Panc1 (cell line): Measurements from ENCODE around the gene ARSG. TPM values are rescaled to one million over a fixed set of nuclear protein-coding genes. Genes with fewer than 3 reads are reported as not detected.

Source experiments
- ATAC-seq: fragments of 200-7000 bp; cut with Tn5 transposase; 2 replicates; pipeline ENCODE4 v1.9.1; 2020; ENCODE audit warnings: mild to moderate bottlenecking, moderate library complexity
- BruUV-seq: library from RNA; stranded (reverse); fragments of 400-500 nt; replicated peaks from 2 replicates; lab custom pipeline; 2021; lab: Mats Ljungman, UMichigan
- CTCF ChIA-PET: fragments of 300-600 bp; sonication (Branson Sonifier 250); formaldehyde crosslinking; loops from one replicate; lab custom pipeline; 2022; ENCODE audit warnings: antibody characterized with exemption; lab: Charles Lee
- POLR2A ChIA-PET: fragments of 300-600 bp; sonication (Branson Sonifier 250); formaldehyde crosslinking; loops from one replicate; lab custom pipeline; 2022; ENCODE audit warnings: antibody characterized with exemption; lab: Charles Lee
- DNase-seq: peaks from one replicate; pipeline ENCODE4 v3.0.0-alpha.2; 2010; ENCODE audit warnings: low read depth, low spot score
- H3K27ac ChIP-seq: 2 replicates; pipeline ENCODE4 v1.5.1; 2011; ENCODE audit warnings: mild to moderate bottlenecking, low read length, inconsistent platforms
- H3K27me3 ChIP-seq: fragments of 200-500 bp; sonication (Bioruptor generic); 2 replicates; pipeline ENCODE4 v1.6.0; 2014; ENCODE audit warnings: low read length, inconsistent platforms; ENCODE audit not compliant: control insufficient read depth, insufficient read depth
- H3K36me3 ChIP-seq: fragments of 200-500 bp; sonication (Bioruptor generic); 2 replicates; pipeline ENCODE4 v1.5.1; 2014; ENCODE audit warnings: inconsistent platforms, mild to moderate bottlenecking, low read length, moderate library complexity; ENCODE audit not compliant: control insufficient read depth, insufficient read depth
- H3K4me1 ChIP-seq: 2 replicates; pipeline ENCODE4 v1.5.1; 2011; ENCODE audit warnings: inconsistent platforms, mild to moderate bottlenecking, low read length, moderate library complexity; ENCODE audit not compliant: control insufficient read depth, insufficient read depth
- H3K4me3 ChIP-seq, 2 experiments: 2 replicates each; pipeline ENCODE4 v1.5.1; 2011 to 2012; ENCODE audit warnings: low read depth in 2 of 2, low read length in 2 of 2, mild to moderate bottlenecking in 2 of 2, inconsistent platforms in 1 of 2, moderate library complexity in 1 of 2
- H3K9me3 ChIP-seq: fragments of 200-500 bp; sonication (Bioruptor generic); 2 replicates; pipeline ENCODE4 v1.5.1; 2014; ENCODE audit warnings: low read depth, mild to moderate bottlenecking, inconsistent platforms, low read length, moderate library complexity; ENCODE audit not compliant: control insufficient read depth, insufficient read depth
- POLR2AphosphoS5 ChIP-seq: IDR thresholded peaks from 2 replicates; pipeline ENCODE4 v1.6.1; 2012; ENCODE audit warnings: mild to moderate bottlenecking, low read depth, low read length, moderate library complexity
- SIN3A ChIP-seq: IDR thresholded peaks from 2 replicates; pipeline ENCODE4 v1.6.1; 2012; ENCODE audit warnings: low read depth, mild to moderate bottlenecking, low read length, moderate library complexity, borderline replicate concordance; ENCODE audit not compliant: insufficient read depth
- TCF7L2 ChIP-seq: IDR thresholded peaks from 2 replicates; pipeline ENCODE4 v1.6.1; 2011; ENCODE audit warnings: mild to moderate bottlenecking, low read depth, low read length, inconsistent platforms
- in situ Hi-C: cut with HindIII; loops from 2 replicates; pipeline ENCODE4 v1.10.0; 2016; ENCODE audit warnings: low sequenced_read_pairs, low pct_unique_long_range_greater_than_20kb
- intact Hi-C: fragments of 100-400 bp; cut with micrococcal nuclease; formaldehyde crosslinking; loops from one replicate; pipeline ENCODE4 v1.10.0; 2022; ENCODE audit not compliant: unreplicated experiment
- total RNA-seq: library from RNA; stranded (reverse); gene quantifications from one replicate; pipeline ENCODE4 v1.2.1, GENCODE V29; 2021; ENCODE audit not compliant: unreplicated experiment
- TF ChIP-seq, protein P1 (sequence below), 2 experiments: IDR thresholded peaks; 2 replicates each; pipeline ENCODE4 v1.6.1; 2011 to 2012; ENCODE audit warnings: low read depth in 2 of 2, control low read depth in 1 of 2, low read length in 1 of 2, mild to moderate bottlenecking in 1 of 2, moderate library complexity in 1 of 2; ENCODE audit not compliant: insufficient read depth in 1 of 2
- TF ChIP-seq, protein P2 (sequence below): fragments of 450-650 bp; IDR thresholded peaks from 2 replicates; pipeline ENCODE4 v1.5.1; 2017; ENCODE audit warnings: mild to moderate bottlenecking

Gene ARSG
- total RNA-seq, 1 experiment from 2014 or later: 2.3 TPM

DNA sequence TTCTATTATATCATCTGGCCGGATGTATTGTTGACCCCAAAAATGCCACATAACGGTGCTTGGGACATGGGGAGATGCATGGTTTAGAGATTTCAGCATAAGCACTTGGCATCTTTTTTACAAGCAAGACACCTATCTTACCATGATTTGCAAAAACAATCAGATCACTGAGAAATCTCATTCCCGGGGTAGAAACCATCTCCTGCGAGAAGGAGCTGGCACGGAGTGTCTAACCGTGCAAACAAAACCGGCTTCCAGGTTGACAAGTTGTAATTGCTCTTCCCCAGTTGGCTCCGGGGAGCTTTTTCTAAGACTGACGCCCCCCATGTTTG, 1.4 kb upstream of the ARSG start:
- H3K36me3 ChIP-seq: no peaks in the 10 kb centered on the region
- no TSS peak for BruUV-seq
- ChIA-PET CTCF (no interaction called here), POLR2A (no interaction called here)
- 0 out of 2 replicates have a peak, but pooled peaks cover 2% of the 10 kb centered on the region for H3K4me1 ChIP-seq
- in situ Hi-C loops (no loop called here), intact Hi-C loops (no loop called here)
- ATAC-seq (no peak), DNase-seq (no peak)
- H3K9me3 ChIP-seq: no peaks in the 10 kb centered on the region
- H3K4me3 ChIP-seq: no peak overlapping the region; a peak in 1 of 4 replicates
- no peak for TF ChIP-seq SIN3A
- TF ChIP-seq POLR2AphosphoS5: no peak
- TF ChIP-seq, protein P1, sequence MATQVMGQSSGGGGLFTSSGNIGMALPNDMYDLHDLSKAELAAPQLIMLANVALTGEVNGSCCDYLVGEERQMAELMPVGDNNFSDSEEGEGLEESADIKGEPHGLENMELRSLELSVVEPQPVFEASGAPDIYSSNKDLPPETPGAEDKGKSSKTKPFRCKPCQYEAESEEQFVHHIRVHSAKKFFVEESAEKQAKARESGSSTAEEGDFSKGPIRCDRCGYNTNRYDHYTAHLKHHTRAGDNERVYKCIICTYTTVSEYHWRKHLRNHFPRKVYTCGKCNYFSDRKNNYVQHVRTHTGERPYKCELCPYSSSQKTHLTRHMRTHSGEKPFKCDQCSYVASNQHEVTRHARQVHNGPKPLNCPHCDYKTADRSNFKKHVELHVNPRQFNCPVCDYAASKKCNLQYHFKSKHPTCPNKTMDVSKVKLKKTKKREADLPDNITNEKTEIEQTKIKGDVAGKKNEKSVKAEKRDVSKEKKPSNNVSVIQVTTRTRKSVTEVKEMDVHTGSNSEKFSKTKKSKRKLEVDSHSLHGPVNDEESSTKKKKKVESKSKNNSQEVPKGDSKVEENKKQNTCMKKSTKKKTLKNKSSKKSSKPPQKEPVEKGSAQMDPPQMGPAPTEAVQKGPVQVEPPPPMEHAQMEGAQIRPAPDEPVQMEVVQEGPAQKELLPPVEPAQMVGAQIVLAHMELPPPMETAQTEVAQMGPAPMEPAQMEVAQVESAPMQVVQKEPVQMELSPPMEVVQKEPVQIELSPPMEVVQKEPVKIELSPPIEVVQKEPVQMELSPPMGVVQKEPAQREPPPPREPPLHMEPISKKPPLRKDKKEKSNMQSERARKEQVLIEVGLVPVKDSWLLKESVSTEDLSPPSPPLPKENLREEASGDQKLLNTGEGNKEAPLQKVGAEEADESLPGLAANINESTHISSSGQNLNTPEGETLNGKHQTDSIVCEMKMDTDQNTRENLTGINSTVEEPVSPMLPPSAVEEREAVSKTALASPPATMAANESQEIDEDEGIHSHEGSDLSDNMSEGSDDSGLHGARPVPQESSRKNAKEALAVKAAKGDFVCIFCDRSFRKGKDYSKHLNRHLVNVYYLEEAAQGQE (IDR thresholded peaks at IDR 0.05; ENCODE audit: insufficient read depth in 1 of 2, low read depth in 2 of 2, low read length in 1 of 2): no peak
- TF ChIP-seq TCF7L2: no peak
- TF ChIP-seq, protein P2, sequence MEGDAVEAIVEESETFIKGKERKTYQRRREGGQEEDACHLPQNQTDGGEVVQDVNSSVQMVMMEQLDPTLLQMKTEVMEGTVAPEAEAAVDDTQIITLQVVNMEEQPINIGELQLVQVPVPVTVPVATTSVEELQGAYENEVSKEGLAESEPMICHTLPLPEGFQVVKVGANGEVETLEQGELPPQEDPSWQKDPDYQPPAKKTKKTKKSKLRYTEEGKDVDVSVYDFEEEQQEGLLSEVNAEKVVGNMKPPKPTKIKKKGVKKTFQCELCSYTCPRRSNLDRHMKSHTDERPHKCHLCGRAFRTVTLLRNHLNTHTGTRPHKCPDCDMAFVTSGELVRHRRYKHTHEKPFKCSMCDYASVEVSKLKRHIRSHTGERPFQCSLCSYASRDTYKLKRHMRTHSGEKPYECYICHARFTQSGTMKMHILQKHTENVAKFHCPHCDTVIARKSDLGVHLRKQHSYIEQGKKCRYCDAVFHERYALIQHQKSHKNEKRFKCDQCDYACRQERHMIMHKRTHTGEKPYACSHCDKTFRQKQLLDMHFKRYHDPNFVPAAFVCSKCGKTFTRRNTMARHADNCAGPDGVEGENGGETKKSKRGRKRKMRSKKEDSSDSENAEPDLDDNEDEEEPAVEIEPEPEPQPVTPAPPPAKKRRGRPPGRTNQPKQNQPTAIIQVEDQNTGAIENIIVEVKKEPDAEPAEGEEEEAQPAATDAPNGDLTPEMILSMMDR: no peak
- no peak overlapping the region for H3K27ac ChIP-seq
- H3K27me3 ChIP-seq: peaks cover 4% of the 10 kb centered on the region

DNA sequence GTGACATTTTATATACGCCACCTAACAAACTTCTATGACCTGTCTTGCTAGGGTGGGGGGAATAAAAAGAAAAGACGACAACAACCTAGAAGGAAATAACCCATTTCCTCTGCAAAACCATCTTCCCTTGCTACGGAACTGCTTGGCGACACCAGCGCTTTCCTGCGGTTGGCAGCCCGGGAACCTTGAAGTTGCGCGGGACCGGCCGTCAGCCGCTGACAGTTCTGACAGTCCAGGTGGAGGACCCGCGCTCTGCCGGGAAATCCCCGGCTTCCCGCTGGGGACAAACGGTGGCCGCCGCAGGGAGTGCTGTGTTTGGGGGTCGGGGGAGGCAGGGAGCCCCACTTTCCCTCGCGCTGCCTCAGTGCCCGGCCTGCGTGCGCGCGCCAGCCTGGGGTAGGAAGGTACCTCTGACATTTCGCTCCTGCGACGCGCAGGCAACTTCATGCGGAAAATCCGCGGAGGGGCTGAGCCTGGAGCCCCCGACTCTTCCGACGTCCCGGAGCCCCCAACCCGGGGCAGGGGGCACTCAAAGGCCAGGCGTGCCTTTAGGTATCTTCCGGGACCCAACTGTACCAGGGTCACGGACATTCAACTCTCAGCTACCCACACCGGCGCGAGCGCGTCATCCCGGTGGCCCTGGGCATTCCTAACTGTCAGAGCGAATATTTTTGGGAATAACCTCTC, 884 bp upstream of the ARSG start:
- CTCF ChIA-PET: interaction anchor here (0.6 kb wide), 1 partner anchor 127 kb away, joined by 5 read pairs; no protein-coding TSS in a partner anchor
- no peak overlapping the region for H3K27ac ChIP-seq
- DNase-seq: no peak
- POLR2A ChIA-PET: no interaction called here
- H3K36me3 ChIP-seq: no peaks in the 10 kb centered on the region
- TF ChIP-seq TCF7L2 (no peak), POLR2AphosphoS5 (no peak), SIN3A (no peak; the same call in 1 of the 2 replicates)
- TF ChIP-seq, protein P2: no peak
- TF ChIP-seq, protein P1 (IDR thresholded peaks at IDR 0.05; ENCODE audit: insufficient read depth in 1 of 2, low read depth in 2 of 2, low read length in 1 of 2): no peak
- H3K4me1 ChIP-seq: 0 out of 2 replicates have a peak, but pooled peaks cover 2% of the 10 kb centered on the region
- H3K9me3 ChIP-seq: no peaks in the 10 kb centered on the region
- BruUV-seq: no TSS peak
- no peak for ATAC-seq
- intact Hi-C loops (no loop called here), in situ Hi-C loops (no loop called here)
- peak overlapping the region; percentile 45 to 52 for H3K4me3 ChIP-seq
- H3K27me3 ChIP-seq: peaks cover 4% of the 10 kb centered on the region
